Common myeloid progenitor, CD34-positive (primary cell): ENCODE results near the gene FBXL20.

ENCODE experiments used
- CTCF ChIA-PET: fragments of 350-600 bp; sonication (Branson Sonifier 250); formaldehyde crosslinking; loops from one replicate; lab custom pipeline; 2021; ENCODE audit warnings: antibody characterized with exemption; lab: Charles Lee
- POLR2A ChIA-PET: fragments of 350-600 bp; sonication (Branson Sonifier 250); formaldehyde crosslinking; loops from one replicate; lab custom pipeline; 2021; ENCODE audit warnings: antibody characterized with exemption; lab: Charles Lee
- DNase-seq, 3 donors: peaks; one replicate each; pipeline versions ENCODE4 v3.0.0 to v3.0.0-alpha.2; 2013
- H3K27ac ChIP-seq, 2 experiments: 1 replicate in 1 of 2; 2 replicates in 1 of 2; pipeline ENCODE4 v1.7.0; 2013; ENCODE audit warnings: inconsistent platforms in 2 of 2, low read length in 2 of 2, mild to moderate bottlenecking in 2 of 2, low read depth in 1 of 2, moderate library complexity in 1 of 2; ENCODE audit not compliant: severe bottlenecking in 2 of 2, insufficient read depth in 1 of 2, poor library complexity in 1 of 2
- H3K27me3 ChIP-seq, 5 experiments: replicated peaks in 2 of 5; 1 replicate in 3 of 5; 2 replicates in 2 of 5; pipeline versions ENCODE4 v1.6.1 to v1.7.0; 2013; ENCODE audit warnings: low read length in 4 of 5, mild to moderate bottlenecking in 2 of 5, moderate library complexity in 2 of 5, inconsistent platforms in 1 of 5; ENCODE audit not compliant: insufficient read depth in 5 of 5, control insufficient read depth in 4 of 5
- H3K36me3 ChIP-seq, 4 experiments: 1 replicate in 2 of 4; 2 replicates in 2 of 4; pipeline versions ENCODE4 v1.6.1 to v1.7.0; 2013; ENCODE audit warnings: low read length in 3 of 4, control low read depth in 1 of 4, mild to moderate bottlenecking in 1 of 4; ENCODE audit not compliant: control insufficient read depth in 4 of 4, insufficient read depth in 4 of 4
- H3K4me1 ChIP-seq, 4 experiments: 1 replicate in 3 of 4; 2 replicates in 1 of 4; pipeline versions ENCODE4 v1.6.1 to v1.7.1; 2013; ENCODE audit warnings: low read length in 3 of 4, mild to moderate bottlenecking in 3 of 4, control low read depth in 1 of 4, inconsistent platforms in 1 of 4, moderate library complexity in 1 of 4; ENCODE audit not compliant: control insufficient read depth in 4 of 4, insufficient read depth in 4 of 4; ENCODE audit errors: control extremely low read depth in 1 of 4
- H3K4me3 ChIP-seq, 7 experiments: 1 replicate in 4 of 7; 2 replicates in 3 of 7; pipeline versions ENCODE4 v1.5.1 to v1.7.0; 2013; ENCODE audit warnings: mild to moderate bottlenecking in 7 of 7, low read length in 6 of 7, moderate library complexity in 6 of 7, inconsistent platforms in 2 of 7, low read depth in 2 of 7, control low read depth in 1 of 7; ENCODE audit not compliant: insufficient read depth in 4 of 7, control insufficient read depth in 1 of 7; ENCODE audit errors: extremely low read depth in 1 of 7
- H3K9me3 ChIP-seq, 5 experiments: 1 replicate in 4 of 5; 2 replicates in 1 of 5; pipeline versions ENCODE4 v1.6.1 to v1.7.1; 2013; ENCODE audit warnings: low read length in 4 of 5, mild to moderate bottlenecking in 2 of 5, inconsistent platforms in 1 of 5, low read depth in 1 of 5, moderate library complexity in 1 of 5; ENCODE audit not compliant: control insufficient read depth in 4 of 5, insufficient read depth in 2 of 5; ENCODE audit errors: control extremely low read depth in 1 of 5
- WGBS: methylation state at CpG from one replicate; pipeline ENCODE4 v1.1.5; 2013; ENCODE audit not compliant: insufficient coverage; 5-methylcytosine and 5-hydroxymethylcytosine counted together

Gene FBXL20

GRCh38 chr17:39236450-39236927 is 164.9 kb downstream of the FBXL20 start:
- DNase-seq, result no peak
- no peaks in the 10 kb centered on the region for H3K36me3 ChIP-seq
- ChIA-PET POLR2A (interaction anchor here (0.7 kb wide), 1 partner anchor 1652 kb away, joined by 6 read pairs; no protein-coding TSS in a partner anchor), CTCF (interaction anchor here (1.0 to 21.2 kb wide), 13 partner anchors 8 to 172 kb away, joined by 3 to 425 read pairs (median 5); partner anchors contain the start of genes RPL19 and STAC2)
- no peaks in the 10 kb centered on the region for H3K9me3 ChIP-seq
- no peak overlapping the region for H3K4me3 ChIP-seq
- peaks cover 0 to 29% (median 20%) of the 10 kb centered on the region in 4 experiments for H3K4me1 ChIP-seq
- peaks cover 0 to 2% (median 0%) of the 10 kb centered on the region in 5 experiments for H3K27me3 ChIP-seq
- H3K27ac ChIP-seq, result no peak overlapping the region
- WGBS, result 100% methylated on average over 3 of the region's 5 CpGs

GRCh38 chr17:39235555-39236449 is 165.6 kb downstream of the FBXL20 start:
- DNase-seq, result peak; percentile 82 to 91 (median 90)
- 47% methylated on average over 16 of the region's 18 CpGs for WGBS
- Histone ChIP-seq H3K36me3 (no peaks in the 10 kb centered on the region), H3K9me3 (no peaks in the 10 kb centered on the region), H3K27me3 (peaks cover 0 to 2% (median 0%) of the 10 kb centered on the region in 5 experiments), H3K4me1 (peaks cover 0 to 30% (median 21%) of the 10 kb centered on the region in 4 experiments), H3K27ac (no peak overlapping the region), H3K4me3 (no peak overlapping the region)
- ChIA-PET POLR2A (no interaction called here), CTCF (interaction anchor here (1.0 to 21.2 kb wide), 15 partner anchors 9 to 172 kb away, joined by 3 to 425 read pairs (median 5); partner anchors contain the start of genes RPL19 and STAC2)

- DNase-seq, result peak; percentile 50 to 73 (median 72)
- POLR2A ChIA-PET, result interaction anchor here (0.9 kb wide), 1 partner anchor 12 kb away, joined by 3 read pairs; no protein-coding TSS in a partner anchor
- CTCF ChIA-PET, result interaction anchor here (0.6 to 21.2 kb wide), 9 partner anchors 8 to 465 kb away, joined by 3 to 425 read pairs (median 6); partner anchors contain the start of gene RPL19
Observed at GRCh38 chr17:39231591-39232551, 169.6 kb downstream of the FBXL20 start.

GRCh38 chr17:39231091-39231561 is 170.3 kb downstream of the FBXL20 start:
- Histone ChIP-seq H3K4me1 (peaks cover 0 to 14% (median 12%) of the 10 kb centered on the region in 4 experiments), H3K27ac (no peak overlapping the region), H3K36me3 (no peaks in the 10 kb centered on the region), H3K27me3 (peaks cover 0 to 22% (median 7%) of the 10 kb centered on the region in 5 experiments), H3K9me3 (no peaks in the 10 kb centered on the region), H3K4me3 (no peak overlapping the region)
- no peak for DNase-seq
- POLR2A ChIA-PET, result interaction anchor here (0.5 kb wide), 1 partner anchor 26 kb away, joined by 3 read pairs; no protein-coding TSS in a partner anchor
- 94% methylated on average over 2 of the region's 10 CpGs for WGBS
- CTCF ChIA-PET, result interaction anchor here (0.7 to 21.2 kb wide), 7 partner anchors 8 to 131 kb away, joined by 3 to 425 read pairs (median 5); partner anchors contain the start of gene RPL19

More at GRCh38 chr17:39231591-39232551, 169.6 kb downstream of the FBXL20 start:
- Histone ChIP-seq H3K4me1 (peaks cover 0 to 12% (median 10%) of the 10 kb centered on the region in 4 experiments), H3K27me3 (peaks cover 0 to 15% (median 4%) of the 10 kb centered on the region in 5 experiments), H3K36me3 (no peaks in the 10 kb centered on the region), H3K27ac (no peak overlapping the region), H3K9me3 (no peaks in the 10 kb centered on the region), H3K4me3 (peak overlapping the region in 3 of 7 experiments; percentile 20 to 60 (median 47))
- 19% methylated on average over 19 of the region's 22 CpGs for WGBS

- POLR2A ChIA-PET, result interaction anchor here (0.5 kb wide), 1 partner anchor 25 kb away, joined by 3 read pairs; no protein-coding TSS in a partner anchor
- peaks cover 0 to 20% (median 19%) of the 10 kb centered on the region in 4 experiments for H3K4me1 ChIP-seq
- CTCF ChIA-PET, result interaction anchor here (0.8 to 21.2 kb wide), 6 partner anchors 8 to 26 kb away, joined by 3 to 425 read pairs (median 10); partner anchors contain the start of gene RPL19
- H3K4me3 ChIP-seq, result no peak overlapping the region
- H3K36me3 ChIP-seq, result no peaks in the 10 kb centered on the region
- H3K27ac ChIP-seq, result no peak overlapping the region
- 100% methylated on average over 1 of the region's 1 CpG for WGBS
- H3K27me3 ChIP-seq, result peaks cover 0 to 29% (median 9%) of the 10 kb centered on the region in 5 experiments
- no peak for DNase-seq
- H3K9me3 ChIP-seq, result no peaks in the 10 kb centered on the region
Observed at GRCh38 chr17:39230361-39230760, 171.1 kb downstream of the FBXL20 start.
